OCI-LY7 (cell line): Measurements from ENCODE around the gene ABCC9. TPM values are rescaled to one million over a fixed set of nuclear protein-coding genes. Genes with fewer than 3 reads are reported as not detected.

Source experiments
- BruUV-seq: library from RNA; stranded (reverse); fragments of 400-500 nt; replicated peaks from 2 replicates; lab custom pipeline; 2021; lab: Mats Ljungman, UMichigan
- CTCF ChIA-PET: fragments of 300-600 bp; sonication (Branson Sonifier 250); formaldehyde crosslinking; loops from one replicate; lab custom pipeline; 2022; ENCODE audit warnings: antibody characterized with exemption; ENCODE audit not compliant: unreplicated experiment; lab: Charles Lee
- POLR2A ChIA-PET: fragments of 300-600 bp; sonication (Branson Sonifier 250); formaldehyde crosslinking; loops from one replicate; lab custom pipeline; 2022; ENCODE audit warnings: antibody characterized with exemption; lab: Charles Lee
- DNase-seq: peaks from one replicate; pipeline ENCODE4 v3.0.0-alpha.2; 2015; ENCODE audit warnings: low spot score
- H2AFZ ChIP-seq: fragments of 200-600 bp; sonication (generic), shearing (Covaris generic); 2 replicates; pipeline ENCODE4 v1.6.1; 2014; ENCODE audit warnings: mild to moderate bottlenecking, antibody characterized with exemption, low read length, moderate library complexity
- H3K27ac ChIP-seq: fragments of 200-600 bp; sonication (generic); 2 replicates; pipeline ENCODE4 v1.5.1; 2014; ENCODE audit warnings: mixed run types, low read depth, mild to moderate bottlenecking, moderate library complexity, low read length, inconsistent platforms; ENCODE audit not compliant: poor library complexity, severe bottlenecking
- H3K36me3 ChIP-seq: fragments of 200-600 bp; sonication (generic); 2 replicates; pipeline ENCODE4 v1.6.1; 2014; ENCODE audit warnings: mild to moderate bottlenecking, antibody characterized with exemption, low read length, moderate library complexity, mixed read lengths; ENCODE audit not compliant: insufficient read depth
- H3K4me1 ChIP-seq: fragments of 200-600 bp; sonication (generic); 2 replicates; pipeline ENCODE4 v1.5.1; 2014; ENCODE audit warnings: mild to moderate bottlenecking, low read length; ENCODE audit not compliant: insufficient read depth, poor library complexity, severe bottlenecking
- H3K4me2 ChIP-seq: fragments of 200-600 bp; sonication (generic); 2 replicates; pipeline ENCODE4 v1.6.1; 2014; ENCODE audit warnings: mild to moderate bottlenecking, low read length
- H3K4me3 ChIP-seq: fragments of 200-600 bp; sonication (generic); 2 replicates; pipeline ENCODE4 v1.5.1; 2014; ENCODE audit warnings: mild to moderate bottlenecking, low read depth, low read length; ENCODE audit not compliant: poor library complexity, severe bottlenecking
- H3K79me2 ChIP-seq: fragments of 200-600 bp; sonication (generic); 2 replicates; pipeline ENCODE4 v1.6.1; 2016; ENCODE audit warnings: low read depth, mild to moderate bottlenecking, low read length, moderate library complexity, mixed read lengths; ENCODE audit not compliant: insufficient read depth
- H3K9me2 ChIP-seq: fragments of 200-600 bp; sonication (generic); 2 replicates; pipeline ENCODE4 v1.6.1; 2016; ENCODE audit warnings: mild to moderate bottlenecking, low read length, mixed read lengths; ENCODE audit not compliant: insufficient read depth
- H3K9me3 ChIP-seq: fragments of 200-600 bp; sonication (generic); 2 replicates; pipeline ENCODE4 v1.6.1; 2014; ENCODE audit warnings: mild to moderate bottlenecking, mixed run types, low read length, mixed read lengths
- H4K20me1 ChIP-seq: fragments of 200-600 bp; sonication (generic); 2 replicates; pipeline ENCODE4 v1.6.1; 2014; ENCODE audit warnings: mild to moderate bottlenecking, antibody characterized with exemption, low read length, moderate library complexity, mixed read lengths; ENCODE audit not compliant: insufficient read depth
- CTCF ChIP-seq: fragments of 200-600 bp; sonication (generic); conservative IDR thresholded peaks from 2 replicates; pipeline ENCODE4 v1.5.1; 2014; ENCODE audit warnings: mild to moderate bottlenecking, antibody characterized with exemption, low read length, moderate library complexity, mixed read lengths
- EZH2phosphoT487 ChIP-seq: fragments of 200-600 bp; sonication (generic); IDR thresholded peaks from 2 replicates; pipeline ENCODE4 v1.6.1; 2018; ENCODE audit warnings: low read depth, borderline replicate concordance, mild to moderate bottlenecking, mixed run types, antibody characterized with exemption, low read length, moderate library complexity, mixed read lengths
- intact Hi-C: fragments of 100-400 bp; cut with micrococcal nuclease; formaldehyde crosslinking; loops from one replicate; pipeline ENCODE4 v1.10.0; 2022; ENCODE audit not compliant: unreplicated experiment
- total RNA-seq, 2 experiments: library from RNA; depleted of rRNA in 1 of 2; stranded (reverse); fragments of >200 nt in 1 of 2; shearing (Covaris generic) in 1 of 2; gene quantifications; 2 replicates each; pipeline ENCODE4 v1.2.3, GENCODE V29; 2014 to 2022

Gene ABCC9
- total RNA-seq, 2 experiments from 2014 or later, result not detected

- Histone ChIP-seq H2AFZ (no peak overlapping the region), H3K36me3 (no peaks in the 10 kb centered on the region), H3K4me3 (no peak overlapping the region), H3K9me3 (no peaks in the 10 kb centered on the region), H4K20me1 (no peaks in the 10 kb centered on the region), H3K4me1 (no peaks in the 10 kb centered on the region), H3K9me2 (no peaks in the 10 kb centered on the region), H3K27ac (no peak overlapping the region), H3K4me2 (no peak overlapping the region), H3K79me2 (no peaks in the 10 kb centered on the region)
- intact Hi-C loops, result no loop called here
- DNase-seq, result no peak
- POLR2A ChIA-PET, result interaction anchor here (0.6 kb wide), 3 partner anchors 68 to 246 kb away, joined by 3 to 5 read pairs (median 4); no protein-coding TSS in a partner anchor
- no TSS peak for BruUV-seq
- TF ChIP-seq EZH2phosphoT487 (no peak), CTCF (no peak)
- CTCF ChIA-PET, result no interaction called here
Observed at GRCh38 chr12:21921436-21921835, 19.8 kb downstream of the ABCC9 start.

DNA sequence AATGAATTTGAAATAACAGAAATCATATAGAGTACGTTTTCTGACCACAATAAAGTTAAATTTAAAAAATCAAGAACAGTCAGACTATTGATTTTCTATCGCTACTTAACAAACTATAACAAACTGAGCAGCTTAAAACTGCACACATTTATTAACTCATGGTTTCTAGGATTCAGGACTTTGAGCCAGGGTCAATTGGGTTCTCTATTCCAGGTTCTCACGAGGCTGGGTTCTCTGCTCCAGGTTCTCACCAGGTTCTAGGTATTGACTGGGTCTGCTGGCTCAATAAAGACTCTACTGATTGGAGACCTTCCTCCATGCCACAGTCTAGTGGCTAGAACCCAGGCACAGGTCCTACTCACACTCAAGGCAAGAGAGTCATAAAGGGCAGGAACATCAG lies 22.8 kb downstream of the ABCC9 start:
- POLR2A ChIA-PET, result interaction anchor here (0.7 kb wide), 1 partner anchor 1215 kb away, joined by 3 read pairs; no protein-coding TSS in a partner anchor
- H4K20me1 ChIP-seq, result no peaks in the 10 kb centered on the region
- H3K4me1 ChIP-seq, result no peaks in the 10 kb centered on the region
- CTCF ChIA-PET, result no interaction called here
- no peaks in the 10 kb centered on the region for H3K79me2 ChIP-seq
- H3K36me3 ChIP-seq, result no peaks in the 10 kb centered on the region
- DNase-seq, result no peak
- no peaks in the 10 kb centered on the region for H3K9me3 ChIP-seq
- intact Hi-C loops, result no loop called here
- no peaks in the 10 kb centered on the region for H3K9me2 ChIP-seq
- H3K4me3 ChIP-seq, result no peak overlapping the region
- no peak overlapping the region for H2AFZ ChIP-seq
- no peak overlapping the region for H3K4me2 ChIP-seq
- no peak overlapping the region for H3K27ac ChIP-seq
- TF ChIP-seq EZH2phosphoT487 (no peak), CTCF (no peak)
- BruUV-seq, result no TSS peak

DNA sequence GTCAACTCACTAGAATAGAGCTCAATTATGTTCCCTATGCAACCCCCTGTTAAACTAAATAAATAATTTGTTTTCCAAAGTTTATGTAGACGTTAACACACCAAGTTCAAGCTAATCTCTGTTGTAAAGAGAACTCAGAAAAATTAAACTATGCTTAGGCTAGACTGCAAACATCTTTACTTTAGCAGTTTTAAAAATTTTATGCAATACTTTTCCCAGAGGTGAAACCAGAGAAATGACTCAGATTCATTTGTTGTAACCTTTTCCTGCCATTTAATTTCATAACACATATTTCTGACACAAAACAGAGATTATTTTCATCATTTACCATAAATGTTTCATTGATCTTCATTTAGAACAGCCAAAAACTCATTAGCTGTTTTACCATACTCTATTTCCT lies 27.4 kb downstream of the ABCC9 start:
- no peak for DNase-seq
- ChIA-PET CTCF (no interaction called here), POLR2A (interaction anchor here (0.6 kb wide), 1 partner anchor 14 kb away, joined by 3 read pairs; no protein-coding TSS in a partner anchor)
- Histone ChIP-seq H3K79me2 (no peaks in the 10 kb centered on the region), H2AFZ (no peak overlapping the region), H3K9me2 (no peaks in the 10 kb centered on the region), H4K20me1 (no peaks in the 10 kb centered on the region), H3K27ac (no peak overlapping the region), H3K4me3 (no peak overlapping the region), H3K9me3 (no peaks in the 10 kb centered on the region), H3K36me3 (no peaks in the 10 kb centered on the region), H3K4me2 (no peak overlapping the region), H3K4me1 (no peaks in the 10 kb centered on the region)
- TF ChIP-seq CTCF, result no peak
- TF ChIP-seq EZH2phosphoT487, result no peak
- no TSS peak for BruUV-seq
- intact Hi-C loops, result no loop called here
